B cell (primary cell): ENCODE measurements around the gene CAPN14.

ENCODE experiments used
- EZH2 ChIP-seq: IDR thresholded peaks from 2 replicates; pipeline ENCODE4 v1.6.1; 2012; ENCODE audit warnings: borderline replicate concordance, low read depth, mild to moderate bottlenecking, moderate library complexity, low read length; ENCODE audit not compliant: insufficient read depth, poor library complexity, severe bottlenecking
- TF ChIP-seq, protein P1 (sequence below): fragments of 200-600 bp; IDR thresholded peaks from one replicate; pipeline ENCODE4 v1.8.0; 2022; ENCODE audit warnings: antibody characterized with exemption, mild to moderate bottlenecking

DNA sequence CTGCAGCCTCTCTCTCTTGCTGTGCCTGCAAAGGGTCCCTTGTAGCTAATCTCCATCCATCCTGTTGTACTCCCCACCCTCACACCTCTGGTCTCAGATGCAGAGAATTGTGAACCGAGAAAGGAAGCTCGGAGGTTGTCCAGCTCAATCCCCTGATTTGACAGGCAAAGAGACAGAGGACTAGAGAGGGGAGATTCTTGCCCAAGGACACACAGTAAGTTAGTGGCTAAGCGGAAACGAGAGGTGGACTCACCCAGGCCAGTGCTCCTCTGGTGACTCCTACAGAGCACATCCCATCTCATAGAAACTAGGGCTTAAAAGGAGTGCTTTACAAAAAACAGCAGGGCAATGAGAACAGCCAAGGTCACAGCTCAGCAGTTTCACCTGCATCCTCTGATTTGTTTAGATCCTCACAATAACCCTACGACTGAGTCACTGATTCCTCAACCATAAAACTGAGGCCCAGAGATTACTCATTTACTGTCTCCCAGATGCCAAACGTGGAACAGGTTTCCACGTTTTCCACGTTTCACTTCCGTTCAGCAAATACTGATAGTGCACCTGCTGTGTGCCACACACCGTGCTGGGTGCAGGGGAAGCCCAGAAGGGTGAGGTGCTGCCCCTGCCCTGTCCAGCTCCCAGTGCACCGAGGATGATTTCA lies 38.7 kb upstream of the CAPN14 start:
- no peak for TF ChIP-seq EZH2
- TF ChIP-seq, protein P1, sequence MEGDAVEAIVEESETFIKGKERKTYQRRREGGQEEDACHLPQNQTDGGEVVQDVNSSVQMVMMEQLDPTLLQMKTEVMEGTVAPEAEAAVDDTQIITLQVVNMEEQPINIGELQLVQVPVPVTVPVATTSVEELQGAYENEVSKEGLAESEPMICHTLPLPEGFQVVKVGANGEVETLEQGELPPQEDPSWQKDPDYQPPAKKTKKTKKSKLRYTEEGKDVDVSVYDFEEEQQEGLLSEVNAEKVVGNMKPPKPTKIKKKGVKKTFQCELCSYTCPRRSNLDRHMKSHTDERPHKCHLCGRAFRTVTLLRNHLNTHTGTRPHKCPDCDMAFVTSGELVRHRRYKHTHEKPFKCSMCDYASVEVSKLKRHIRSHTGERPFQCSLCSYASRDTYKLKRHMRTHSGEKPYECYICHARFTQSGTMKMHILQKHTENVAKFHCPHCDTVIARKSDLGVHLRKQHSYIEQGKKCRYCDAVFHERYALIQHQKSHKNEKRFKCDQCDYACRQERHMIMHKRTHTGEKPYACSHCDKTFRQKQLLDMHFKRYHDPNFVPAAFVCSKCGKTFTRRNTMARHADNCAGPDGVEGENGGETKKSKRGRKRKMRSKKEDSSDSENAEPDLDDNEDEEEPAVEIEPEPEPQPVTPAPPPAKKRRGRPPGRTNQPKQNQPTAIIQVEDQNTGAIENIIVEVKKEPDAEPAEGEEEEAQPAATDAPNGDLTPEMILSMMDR, result no peak
